GM19397 (cell line): Measurements from ENCODE around the gene FGR.

ENCODE experiments used
- ATAC-seq: cut with Tn5 transposase; IDR thresholded peaks from one replicate; pipeline ENCODE4 v1.9.1; 2021; ENCODE audit warnings: mild to moderate bottlenecking, moderate library complexity; ENCODE audit not compliant: unreplicated experiment

The FGR gene

GRCh38 chr1:27617420-27617819, 17.6 kb downstream of the FGR start:
- no peak for ATAC-seq

GRCh38 chr1:27616441-27616840, 18.5 kb downstream of the FGR start:
- ATAC-seq, result no peak

GRCh38 chr1:27615346-27616192, 19.4 kb downstream of the FGR start:
- ATAC-seq, result no peak

- ATAC-seq, result no peak
These were observed 20.2 kb downstream of the FGR start for GRCh38 chr1:27614625-27615344.

- ATAC-seq, result no peak
These were observed 20.9 kb downstream of the FGR start for GRCh38 chr1:27614043-27614624.

GRCh38 chr1:27612718-27613117, 22.3 kb downstream of the FGR start:
- ATAC-seq, result no peak

- ATAC-seq, result no peak
These were observed 23.5 kb downstream of the FGR start for GRCh38 chr1:27611450-27611849.

GRCh38 chr1:27609618-27610240, 25.3 kb downstream of the FGR start:
- ATAC-seq, result no peak

GRCh38 chr1:27609210-27609555, 25.8 kb downstream of the FGR start:
- ATAC-seq, result no peak

GRCh38 chr1:27607239-27607804, 27.7 kb downstream of the FGR start:
- no peak for ATAC-seq

- no peak for ATAC-seq
These were observed 28.2 kb downstream of the FGR start for GRCh38 chr1:27606708-27607238.

GRCh38 chr1:27605796-27606707, 28.9 kb downstream of the FGR start:
- no peak for ATAC-seq

GRCh38 chr1:27605300-27605766, 29.7 kb downstream of the FGR start:
- no peak for ATAC-seq

GRCh38 chr1:27604579-27605299, 30.2 kb downstream of the FGR start:
- ATAC-seq, result no peak

GRCh38 chr1:27603681-27604578, 31.1 kb downstream of the FGR start, which contains the start of gene AHDC1:
Gene AHDC1 (minus strand): TSS chr1:27604144. CDS start chr1:27552115, 52,029 bp downstream.
- peak; percentile 56 for ATAC-seq

- ATAC-seq, result no peak
These were observed 31.7 kb downstream of the FGR start for GRCh38 chr1:27603309-27603680.

- ATAC-seq, result no peak
These were observed 32.3 kb downstream of the FGR start for GRCh38 chr1:27602462-27603308.
